Mammary epithelial cell (primary cell): ENCODE data around the gene RELN.

Source experiments
- CTCF ChIP-seq, 2 donors: IDR thresholded peaks in 1 of 2; conservative IDR thresholded peaks in 1 of 2; 2 replicates each; pipeline ENCODE4 v1.5.1; 2011 to 2012; ENCODE audit warnings: inconsistent platforms in 2 of 2, low read length in 2 of 2, mild to moderate bottlenecking in 2 of 2, control low read depth in 1 of 2, low read depth in 1 of 2; ENCODE audit not compliant: insufficient read depth in 1 of 2; ENCODE audit errors: extremely low read depth in 1 of 2
- EZH2 ChIP-seq: IDR thresholded peaks from 2 replicates; pipeline ENCODE4 v1.6.1; 2012; ENCODE audit warnings: low read length, inconsistent platforms, borderline replicate concordance

- TF ChIP-seq CTCF (conservative IDR thresholded peaks at IDR 0.05 in 1 of 2, IDR thresholded peaks at IDR 0.05 in 1 of 2; ENCODE audit: extremely low read depth in 1 of 2, insufficient read depth in 1 of 2, low read depth in 1 of 2, low read length in 2 of 2) = no peak
- no peak for TF ChIP-seq EZH2
Measured at GRCh38 chr7:103962070-103962469, 27.4 kb downstream of the RELN start.
